Memory B cell (primary cell): Measurements from ENCODE around the gene UBXN4.
A peak's percentile ranks its signal among the peaks of the same experiment; 100 is the strongest.
"Not testable (repeated sequence)": the region's sequence is repeated elsewhere in the genome, so short reads cannot be mapped to it uniquely, and the experiment has no call there.

ENCODE experiments used
- ATAC-seq: fragments of 150-1000 bp; cut with Tn5 transposase; 2 replicates; pipeline ENCODE4 v1.10.0; 2021; ENCODE audit warnings: low read depth, mild to moderate bottlenecking, moderate library complexity
- DNase-seq, 2 donors: peaks; one replicate each; pipeline ENCODE4 v3.0.0; 2022; ENCODE audit warnings: low spot score in 2 of 2
- H3K27ac Mint-ChIP-seq: one replicate; pipeline ENCODE4 v1.8.0; 2022; ENCODE audit warnings: mild to moderate bottlenecking, moderate library complexity, mixed read lengths
- H3K27me3 Mint-ChIP-seq: one replicate; pipeline ENCODE4 v1.8.0; 2022; ENCODE audit warnings: mixed read lengths
- H3K36me3 Mint-ChIP-seq: one replicate; pipeline ENCODE4 v1.8.0; 2022; ENCODE audit warnings: mild to moderate bottlenecking, mixed read lengths
- H3K4me1 Mint-ChIP-seq: one replicate; pipeline ENCODE4 v1.8.0; 2022; ENCODE audit warnings: mixed read lengths
- H3K4me3 Mint-ChIP-seq: one replicate; pipeline ENCODE4 v1.8.0; 2022; ENCODE audit warnings: mild to moderate bottlenecking, moderate library complexity, mixed read lengths
- H3K9me3 Mint-ChIP-seq: one replicate; pipeline ENCODE4 v1.8.0; 2022; ENCODE audit warnings: mixed read lengths

The UBXN4 gene

GRCh38 chr2:135783439-135783838 is 41.8 kb downstream of the UBXN4 start:
- DNase-seq (no peak), ATAC-seq (peak; percentile 64)
- H3K4me3 Mint-ChIP-seq: no peak overlapping the region
- H3K27me3 Mint-ChIP-seq: no peaks in the 10 kb centered on the region
- H3K9me3 Mint-ChIP-seq: peaks cover 1% of the 10 kb centered on the region
- peaks cover 2% of the 10 kb centered on the region for H3K4me1 Mint-ChIP-seq
- H3K36me3 Mint-ChIP-seq: peaks cover 53% of the 10 kb centered on the region
- no peak overlapping the region for H3K27ac Mint-ChIP-seq

GRCh38 chr2:135785032-135785431 is 43.4 kb downstream of the UBXN4 start:
- peaks cover 1% of the 10 kb centered on the region for H3K9me3 Mint-ChIP-seq
- no peak overlapping the region for H3K27ac Mint-ChIP-seq
- DNase-seq: no peak
- no peaks in the 10 kb centered on the region for H3K27me3 Mint-ChIP-seq
- H3K4me1 Mint-ChIP-seq: peaks cover 2% of the 10 kb centered on the region
- ATAC-seq: no peak
- no peak overlapping the region for H3K4me3 Mint-ChIP-seq
- peaks cover 51% of the 10 kb centered on the region for H3K36me3 Mint-ChIP-seq

- H3K4me3 Mint-ChIP-seq: no peak overlapping the region
- peaks cover 1% of the 10 kb centered on the region for H3K9me3 Mint-ChIP-seq
- ATAC-seq (no peak), DNase-seq (no peak)
- H3K4me1 Mint-ChIP-seq: peaks cover 2% of the 10 kb centered on the region
- peaks cover 40% of the 10 kb centered on the region for H3K36me3 Mint-ChIP-seq
- peak overlapping the region; percentile 39 for H3K27ac Mint-ChIP-seq
- no peaks in the 10 kb centered on the region for H3K27me3 Mint-ChIP-seq
These were observed 45.2 kb downstream of the UBXN4 start for GRCh38 chr2:135786823-135787222.

- peaks cover 1% of the 10 kb centered on the region for H3K9me3 Mint-ChIP-seq
- ATAC-seq (no peak), DNase-seq (no peak)
- H3K4me1 Mint-ChIP-seq: peaks cover 6% of the 10 kb centered on the region
- no peaks in the 10 kb centered on the region for H3K27me3 Mint-ChIP-seq
- no peak overlapping the region for H3K27ac Mint-ChIP-seq
- H3K4me3 Mint-ChIP-seq: no peak overlapping the region
- peaks cover 14% of the 10 kb centered on the region for H3K36me3 Mint-ChIP-seq
These were observed 48.8 kb downstream of the UBXN4 start for GRCh38 chr2:135790423-135790822.

- Mint-ChIP-seq H3K4me3 (no peak overlapping the region), H3K9me3 (no peaks in the 10 kb centered on the region), H3K36me3 (peaks cover 6% of the 10 kb centered on the region), H3K4me1 (peaks cover 8% of the 10 kb centered on the region), H3K27me3 (no peaks in the 10 kb centered on the region), H3K27ac (peak overlapping the region; percentile 9)
- DNase-seq (no peak), ATAC-seq (no peak)
These were observed 49.9 kb downstream of the UBXN4 start for GRCh38 chr2:135791418-135792190.

- Mint-ChIP-seq H3K4me1 (peaks cover 10% of the 10 kb centered on the region), H3K27me3 (no peaks in the 10 kb centered on the region), H3K27ac (no peak overlapping the region), H3K4me3 (no peak overlapping the region), H3K36me3 (no peaks in the 10 kb centered on the region), H3K9me3 (no peaks in the 10 kb centered on the region)
- peak in 1 of 2 donors; percentile 5 for DNase-seq
- peak; percentile 64 for ATAC-seq
These were observed 50.9 kb downstream of the UBXN4 start for GRCh38 chr2:135792401-135793150.

GRCh38 chr2:135795641-135796040 is 54.0 kb downstream of the UBXN4 start:
- not testable (repeated sequence) for ATAC-seq, H3K4me3 Mint-ChIP-seq, H3K9me3 Mint-ChIP-seq, DNase-seq, H3K36me3 Mint-ChIP-seq, H3K27me3 Mint-ChIP-seq
- H3K4me1 Mint-ChIP-seq: peaks cover 10% of the 10 kb centered on the region
- peak overlapping the region; percentile 36 for H3K27ac Mint-ChIP-seq

- Mint-ChIP-seq H3K36me3 (no peaks in the 10 kb centered on the region), H3K27me3 (no peaks in the 10 kb centered on the region), H3K27ac (peak overlapping the region; percentile 22), H3K4me3 (no peak overlapping the region), H3K4me1 (peaks cover 10% of the 10 kb centered on the region), H3K9me3 (no peaks in the 10 kb centered on the region)
- DNase-seq: no peak
- no peak for ATAC-seq
These were observed 55.0 kb downstream of the UBXN4 start for GRCh38 chr2:135796606-135797005.

GRCh38 chr2:135797497-135798274 is 56.0 kb downstream of the UBXN4 start:
- ATAC-seq (peak; percentile 78), DNase-seq (peak; percentile 63 to 74)
- peaks cover 10% of the 10 kb centered on the region for H3K4me1 Mint-ChIP-seq
- no peaks in the 10 kb centered on the region for H3K27me3 Mint-ChIP-seq
- no peak overlapping the region for H3K4me3 Mint-ChIP-seq
- no peak overlapping the region for H3K27ac Mint-ChIP-seq
- H3K36me3 Mint-ChIP-seq: peaks cover 1% of the 10 kb centered on the region
- no peaks in the 10 kb centered on the region for H3K9me3 Mint-ChIP-seq

GRCh38 chr2:135798275-135798705 is 56.6 kb downstream of the UBXN4 start:
- H3K27me3 Mint-ChIP-seq: no peaks in the 10 kb centered on the region
- no peak for DNase-seq
- ATAC-seq: no peak
- no peaks in the 10 kb centered on the region for H3K9me3 Mint-ChIP-seq
- peaks cover 1% of the 10 kb centered on the region for H3K36me3 Mint-ChIP-seq
- H3K4me1 Mint-ChIP-seq: peaks cover 10% of the 10 kb centered on the region
- no peak overlapping the region for H3K27ac Mint-ChIP-seq
- no peak overlapping the region for H3K4me3 Mint-ChIP-seq

GRCh38 chr2:135798762-135799161 is 57.1 kb downstream of the UBXN4 start:
- Mint-ChIP-seq H3K27ac (no peak overlapping the region), H3K4me1 (peaks cover 10% of the 10 kb centered on the region), H3K9me3 (no peaks in the 10 kb centered on the region), H3K36me3 (peaks cover 1% of the 10 kb centered on the region), H3K27me3 (no peaks in the 10 kb centered on the region), H3K4me3 (no peak overlapping the region)
- DNase-seq (no peak), ATAC-seq (no peak)

GRCh38 chr2:135799738-135800137 is 58.1 kb downstream of the UBXN4 start:
- Mint-ChIP-seq H3K27ac (no peak overlapping the region), H3K9me3 (no peaks in the 10 kb centered on the region)
- no peak for ATAC-seq

GRCh38 chr2:135800513-135801460 is 59.1 kb downstream of the UBXN4 start:
- Mint-ChIP-seq H3K27me3 (no peaks in the 10 kb centered on the region), H3K36me3 (peaks cover 1% of the 10 kb centered on the region), H3K4me3 (no peak overlapping the region), H3K27ac (no peak overlapping the region), H3K9me3 (no peaks in the 10 kb centered on the region), H3K4me1 (peaks cover 2% of the 10 kb centered on the region)
- ATAC-seq (no peak), DNase-seq (no peak)

More at GRCh38 chr2:135799738-135800137, 58.1 kb downstream of the UBXN4 start:
- H3K36me3 Mint-ChIP-seq: peaks cover 1% of the 10 kb centered on the region
- no peak for DNase-seq
- H3K27me3 Mint-ChIP-seq: no peaks in the 10 kb centered on the region
- peaks cover 7% of the 10 kb centered on the region for H3K4me1 Mint-ChIP-seq
- H3K4me3 Mint-ChIP-seq: no peak overlapping the region
